Activated gamma-delta T cell treated with Interleukin-2 at 50 U/mL for 16 hours (primary cell): ENCODE results near the gene XAB2.

Experiments used
- DNase-seq: peaks from one replicate; pipeline ENCODE4 v3.0.0-alpha.2; 2020

Gene XAB2

DNA sequence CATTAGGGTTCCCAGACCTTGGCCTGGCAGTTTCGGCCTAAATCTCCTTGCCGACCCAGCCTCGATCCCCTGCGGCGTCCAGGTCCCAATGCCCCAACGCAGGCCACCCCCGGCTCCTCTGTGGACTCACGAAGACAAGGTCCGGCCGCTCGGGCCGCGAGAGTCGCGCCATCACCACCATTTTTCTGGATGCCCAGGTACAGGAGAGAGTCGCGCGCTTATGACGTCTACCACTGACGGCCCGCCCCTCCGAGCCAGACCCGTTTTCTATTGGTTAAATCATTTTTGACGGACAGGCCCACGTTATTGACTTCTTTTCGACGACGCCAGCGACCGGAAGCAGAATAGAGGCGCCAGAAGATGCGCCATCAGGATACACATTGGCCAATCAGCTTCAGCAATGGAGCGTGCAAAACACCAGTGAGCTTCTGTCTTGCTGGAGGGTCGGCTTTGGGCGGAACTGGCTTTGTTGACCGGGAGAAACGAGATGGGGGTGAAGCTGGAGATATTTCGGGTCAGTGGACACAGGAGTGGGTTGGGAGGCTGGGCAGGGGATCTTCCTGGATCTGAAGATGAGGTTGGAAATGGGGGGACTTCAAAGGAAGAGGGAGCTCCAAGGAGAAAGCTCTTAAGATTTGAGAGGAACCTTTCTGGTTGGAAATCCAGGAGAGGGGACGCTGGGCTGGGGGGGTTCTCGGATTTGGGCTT, at the start of gene XAB2, which contains the start of gene PET100:
Gene XAB2, minus strand, starts transcription at position 199 of the 708 bp plus-strand sequence. Its CDS starts 18 bp downstream, at position 181.
Gene PET100, plus strand, starts transcription at position 447 of the 708 bp plus-strand sequence. Its CDS starts 41 bp downstream, at position 488.
- peak; percentile 94 for DNase-seq

DNA sequence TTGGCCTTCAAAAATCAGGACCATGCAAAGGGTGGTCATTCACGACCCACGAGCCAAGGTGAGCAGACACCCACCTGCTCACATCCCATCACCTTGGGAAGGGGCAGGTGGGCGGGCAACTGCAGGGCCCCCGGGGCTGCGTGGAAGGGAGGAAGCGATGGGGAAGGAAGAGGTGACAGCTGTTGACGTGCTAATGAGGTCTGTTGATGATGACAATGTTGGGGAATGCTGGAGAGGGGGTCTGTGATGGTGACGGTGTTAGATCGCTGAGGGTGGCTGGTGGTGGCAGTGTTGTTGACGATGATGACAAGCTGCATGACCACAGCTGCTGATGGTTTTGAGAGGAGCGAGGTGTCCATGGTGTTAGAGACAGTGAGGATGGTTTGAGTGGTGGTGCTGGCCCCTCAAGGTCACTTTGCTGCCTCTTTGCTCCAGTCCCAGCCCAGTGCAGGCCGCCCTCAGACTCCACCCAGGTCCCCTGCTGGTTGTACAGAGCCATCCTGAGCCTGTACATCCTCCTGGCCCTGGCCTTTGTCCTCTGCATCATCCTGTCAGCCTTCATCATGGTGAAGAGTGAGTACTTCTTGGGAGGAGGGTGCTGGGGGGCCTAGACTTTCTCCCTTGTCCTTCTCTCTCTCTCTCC, 48.4 kb upstream of the XAB2 start:
- no peak for DNase-seq

DNA sequence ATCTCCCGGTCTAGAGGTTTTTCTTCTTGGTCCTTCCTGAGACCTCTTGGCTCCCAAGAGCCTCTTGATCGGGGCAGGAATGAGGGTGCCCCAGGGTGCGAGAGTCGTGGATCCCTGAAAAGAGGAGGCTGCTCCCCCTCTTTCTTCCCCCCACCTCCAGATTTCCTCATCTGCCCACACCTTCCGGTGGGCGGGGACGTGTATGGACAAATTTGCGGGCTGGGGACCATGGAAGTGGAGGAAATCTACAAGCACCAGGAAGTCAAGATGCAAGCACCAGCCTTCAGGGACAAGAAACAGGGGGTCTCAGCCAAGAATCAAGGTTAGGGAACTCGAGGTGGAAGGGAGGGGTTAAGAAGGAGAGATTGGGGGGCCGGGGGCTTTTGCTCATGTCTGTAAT, 47.5 kb upstream of the XAB2 start, which contains the start of gene MCEMP1:
Gene MCEMP1, plus strand, starts transcription at position 237 of the 400 bp plus-strand sequence. Its CDS starts 31 bp downstream, at position 268.
- no peak for DNase-seq

DNA sequence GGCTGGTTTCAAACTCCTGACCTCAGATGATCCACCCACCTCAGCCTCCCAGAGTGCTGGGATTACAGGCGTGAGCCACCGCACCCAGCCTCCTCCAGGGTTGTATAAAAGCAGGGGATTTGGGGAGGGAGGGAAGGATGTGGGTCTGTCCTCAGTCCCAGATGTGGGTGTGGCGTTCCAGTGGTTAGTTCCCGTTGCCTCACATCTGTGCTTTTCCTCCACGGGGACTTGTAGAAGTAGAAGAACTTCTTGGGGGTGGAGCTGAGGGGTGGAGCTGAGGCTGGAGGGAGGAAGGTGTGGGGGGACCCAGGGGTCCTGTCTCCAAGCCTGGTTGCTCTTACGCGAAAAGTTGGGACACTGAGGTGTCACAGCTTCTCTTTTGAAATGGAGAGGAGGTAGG, 47.0 kb upstream of the XAB2 start:
- DNase-seq, result no peak

DNA sequence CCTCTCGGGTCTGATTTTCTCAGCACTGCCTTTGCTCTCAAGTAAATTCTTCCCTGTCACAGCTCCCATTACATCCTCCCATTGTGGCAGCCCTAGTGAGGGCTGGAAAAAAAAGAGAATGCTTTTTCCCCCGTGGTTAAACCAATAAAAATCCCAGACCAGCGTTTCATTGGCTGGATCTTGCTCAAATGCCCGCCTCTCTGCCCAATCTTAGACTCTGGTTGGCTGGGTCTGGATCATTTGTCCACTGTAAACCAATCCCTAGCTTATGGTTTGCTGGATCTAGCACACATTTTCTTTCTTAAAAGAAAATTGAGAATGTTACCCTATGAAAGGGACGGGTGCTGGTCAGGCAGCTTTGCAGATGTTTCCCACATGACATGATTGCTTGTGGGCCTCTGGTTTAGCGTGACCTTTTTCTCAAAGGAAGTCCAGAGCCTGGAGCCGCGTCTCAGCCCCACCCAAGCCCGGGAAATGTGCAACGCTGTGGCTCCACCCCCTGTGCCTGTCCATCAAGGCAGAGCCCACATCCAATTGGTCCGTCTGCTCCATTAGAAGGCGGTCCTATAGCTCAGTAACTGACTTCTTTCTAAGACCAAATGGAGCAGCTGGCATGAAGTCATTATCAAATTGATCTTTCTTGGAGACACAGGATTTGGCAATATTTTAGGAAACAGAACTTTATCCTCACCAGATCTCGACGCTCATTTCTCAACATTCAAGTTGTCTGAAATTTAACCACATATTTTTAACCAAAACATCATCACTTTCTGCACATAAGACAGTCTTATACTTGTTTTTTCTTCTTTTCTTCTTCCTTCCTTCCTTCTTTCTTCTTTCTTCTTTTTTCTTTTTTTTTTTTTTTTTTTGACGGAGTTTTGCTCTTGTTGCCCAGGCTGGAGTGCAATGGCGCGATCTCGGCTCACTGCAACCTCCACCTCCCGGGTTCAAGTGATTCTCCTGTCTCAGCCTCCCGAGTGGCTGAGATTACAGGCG, 45.0 kb upstream of the XAB2 start:
- DNase-seq, result no peak

DNA sequence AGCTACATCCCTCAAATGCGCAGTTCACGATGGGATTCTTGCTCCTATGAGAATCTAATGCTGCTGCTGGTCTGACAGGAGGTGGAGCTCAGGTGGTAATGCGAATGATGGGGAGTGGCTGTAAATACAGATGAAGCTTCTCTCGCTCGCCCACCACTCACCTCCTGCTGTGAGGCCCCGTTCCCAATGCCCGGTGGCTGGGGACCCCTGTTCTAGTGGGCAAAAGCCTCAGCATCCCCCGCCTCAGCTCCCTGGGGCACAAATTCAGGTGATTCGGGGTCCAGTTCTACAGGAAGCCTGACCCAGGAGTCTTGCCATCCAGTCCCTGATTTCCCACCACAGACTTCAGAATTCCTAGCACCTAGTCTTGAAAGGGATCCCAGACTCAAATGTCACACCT, 43.2 kb upstream of the XAB2 start:
- DNase-seq, result no peak

DNA sequence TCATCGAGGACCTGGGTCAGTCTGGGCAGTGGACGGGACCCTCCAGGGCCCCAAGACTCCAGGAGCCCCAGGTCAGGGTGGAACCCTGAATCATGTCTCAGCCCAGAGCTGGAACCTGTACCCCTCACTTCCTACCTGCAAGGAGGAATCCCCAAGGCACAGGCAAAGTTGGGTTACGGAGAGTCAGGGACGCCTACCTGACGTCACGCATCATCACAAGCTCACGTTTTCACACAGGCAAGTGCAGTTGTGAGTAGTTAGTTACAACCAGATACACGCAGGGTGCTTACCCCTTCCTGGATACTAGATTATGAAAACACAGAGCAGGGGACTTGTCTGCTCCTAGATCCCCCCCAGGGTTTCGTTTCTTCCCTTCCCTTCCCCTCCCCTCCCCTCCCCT, 41.4 kb upstream of the XAB2 start:
- no peak for DNase-seq

DNA sequence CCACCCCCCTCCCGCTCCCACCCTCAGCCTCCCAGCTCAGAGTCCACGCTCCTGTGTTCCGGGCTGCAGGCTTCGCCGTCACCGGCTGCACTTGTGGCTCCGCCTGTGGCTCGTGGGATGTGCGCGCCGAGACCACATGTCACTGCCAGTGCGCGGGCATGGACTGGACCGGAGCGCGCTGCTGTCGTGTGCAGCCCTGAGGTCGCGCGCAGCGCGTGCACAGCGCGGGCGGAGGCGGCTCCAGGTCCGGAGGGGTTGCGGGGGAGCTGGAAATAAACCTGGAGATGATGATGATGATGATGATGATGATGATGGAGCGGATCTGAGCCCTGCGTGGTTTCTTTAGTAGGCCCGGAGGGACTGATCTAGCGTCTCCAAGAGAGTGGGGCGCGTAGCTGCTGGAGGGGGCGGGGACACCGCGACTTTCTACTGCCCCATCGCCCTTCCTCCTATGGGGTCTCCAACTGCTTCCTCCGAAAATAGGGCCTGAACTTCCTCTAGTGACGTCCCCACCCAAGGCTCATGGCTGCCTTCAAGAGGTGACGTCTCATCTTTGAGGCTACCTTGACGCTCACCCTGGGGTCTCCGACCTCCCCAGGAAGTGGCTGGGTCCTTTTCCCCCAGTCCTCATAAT, 40.9 kb upstream of the XAB2 start:
- no peak for DNase-seq

DNA sequence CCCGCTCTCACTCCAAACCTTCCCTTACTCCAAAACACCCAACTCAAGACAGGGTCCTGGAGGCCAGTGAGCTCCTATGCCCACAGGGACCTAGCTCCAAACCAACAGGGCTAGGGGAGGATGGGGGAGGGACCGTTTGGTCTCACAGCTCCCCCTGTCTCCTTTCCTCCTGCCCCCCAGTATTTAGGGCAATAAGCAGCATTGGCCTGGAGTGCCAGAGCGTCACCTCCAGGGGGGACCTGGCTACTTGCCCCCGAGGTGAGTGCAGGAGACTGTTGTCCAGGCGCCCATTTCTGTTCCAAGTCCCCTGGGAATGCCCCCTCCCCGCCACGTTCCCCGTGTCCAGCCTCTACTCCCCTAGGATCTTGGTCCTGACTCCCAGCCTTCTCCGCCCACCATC, 40.3 kb upstream of the XAB2 start:
- DNase-seq, result no peak

DNA sequence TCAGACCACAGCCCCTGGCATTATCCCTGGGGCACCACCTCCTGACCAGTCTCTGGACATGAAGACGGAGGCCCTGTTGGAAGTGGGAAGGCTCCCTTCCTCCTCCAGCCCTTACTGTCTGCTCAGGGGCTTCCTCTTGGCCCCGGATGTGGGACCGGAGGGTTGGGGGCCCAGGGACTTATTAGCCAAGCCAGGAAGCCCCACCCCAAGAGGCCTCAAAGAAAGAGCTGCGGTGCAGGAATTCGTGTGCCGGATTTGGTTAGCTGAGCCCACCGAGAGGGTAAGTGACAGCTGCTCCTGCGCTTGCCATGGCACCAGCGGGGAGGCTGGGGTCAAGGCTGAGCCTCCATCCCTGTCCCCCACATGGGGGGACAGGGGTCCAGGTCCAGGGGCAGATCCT, 39.5 kb upstream of the XAB2 start, which contains the start of gene RETN:
Gene RETN, plus strand, starts transcription at position 208 of the 400 bp plus-strand sequence. CDS start 278 bp downstream, outside the sequence.
- no peak for DNase-seq

DNA sequence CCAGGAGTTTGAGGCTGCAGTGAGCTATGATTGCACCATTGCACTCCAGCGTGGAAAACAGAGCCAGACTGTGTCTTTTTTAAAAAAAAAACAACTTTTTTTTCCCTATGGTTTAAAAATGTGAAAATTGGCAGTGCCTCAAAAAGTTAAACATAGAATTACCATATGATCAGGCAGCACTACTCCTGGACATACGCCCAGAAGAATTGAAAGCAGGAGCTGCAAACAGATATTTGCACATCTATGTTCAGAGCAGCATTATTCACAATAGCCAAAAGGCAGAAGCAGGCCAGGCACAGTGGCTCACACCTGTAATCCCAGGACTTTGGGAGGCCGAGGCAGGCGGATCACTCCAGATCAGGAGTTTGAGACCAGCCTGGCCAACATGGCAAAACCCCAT, 35.7 kb upstream of the XAB2 start:
- DNase-seq, result no peak

DNA sequence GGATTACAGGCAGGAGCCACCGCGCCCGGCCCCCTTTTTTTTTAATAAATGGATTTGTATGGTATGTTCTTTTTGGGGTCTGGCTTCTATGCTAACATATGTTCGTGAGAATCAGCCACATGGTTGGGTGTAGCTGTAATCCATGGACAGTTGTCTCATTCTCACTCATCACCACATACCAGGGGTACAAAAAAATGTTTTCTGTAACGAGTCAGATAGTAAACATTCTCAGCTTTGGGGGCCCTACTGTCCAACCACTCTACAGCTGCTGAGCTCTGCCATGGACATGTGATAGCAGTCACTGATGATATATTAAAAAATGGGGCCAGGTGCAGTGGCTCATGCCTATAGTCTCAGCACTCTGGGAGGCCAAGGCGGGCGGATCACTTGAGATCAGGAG, 34.4 kb upstream of the XAB2 start:
- no peak for DNase-seq

DNA sequence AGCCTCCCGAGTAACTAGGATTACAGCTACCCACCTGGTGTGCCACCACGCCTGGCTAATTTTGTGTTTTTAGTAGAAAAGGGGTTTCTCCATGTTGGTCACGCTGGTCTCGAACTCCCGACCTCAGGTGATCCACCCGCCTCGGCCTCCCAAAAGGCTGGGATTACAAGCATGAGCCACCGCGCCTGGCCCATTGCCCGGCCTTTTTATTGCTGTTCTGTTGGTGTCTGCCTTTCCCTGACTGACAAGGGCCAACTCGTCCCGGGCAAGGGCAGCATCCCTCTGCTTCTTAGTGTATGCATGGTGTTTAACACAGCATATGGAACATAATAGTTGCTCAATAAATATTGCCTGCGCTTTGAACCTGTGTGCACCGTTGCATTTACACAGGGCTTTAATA, 33.3 kb upstream of the XAB2 start:
- no peak for DNase-seq

DNA sequence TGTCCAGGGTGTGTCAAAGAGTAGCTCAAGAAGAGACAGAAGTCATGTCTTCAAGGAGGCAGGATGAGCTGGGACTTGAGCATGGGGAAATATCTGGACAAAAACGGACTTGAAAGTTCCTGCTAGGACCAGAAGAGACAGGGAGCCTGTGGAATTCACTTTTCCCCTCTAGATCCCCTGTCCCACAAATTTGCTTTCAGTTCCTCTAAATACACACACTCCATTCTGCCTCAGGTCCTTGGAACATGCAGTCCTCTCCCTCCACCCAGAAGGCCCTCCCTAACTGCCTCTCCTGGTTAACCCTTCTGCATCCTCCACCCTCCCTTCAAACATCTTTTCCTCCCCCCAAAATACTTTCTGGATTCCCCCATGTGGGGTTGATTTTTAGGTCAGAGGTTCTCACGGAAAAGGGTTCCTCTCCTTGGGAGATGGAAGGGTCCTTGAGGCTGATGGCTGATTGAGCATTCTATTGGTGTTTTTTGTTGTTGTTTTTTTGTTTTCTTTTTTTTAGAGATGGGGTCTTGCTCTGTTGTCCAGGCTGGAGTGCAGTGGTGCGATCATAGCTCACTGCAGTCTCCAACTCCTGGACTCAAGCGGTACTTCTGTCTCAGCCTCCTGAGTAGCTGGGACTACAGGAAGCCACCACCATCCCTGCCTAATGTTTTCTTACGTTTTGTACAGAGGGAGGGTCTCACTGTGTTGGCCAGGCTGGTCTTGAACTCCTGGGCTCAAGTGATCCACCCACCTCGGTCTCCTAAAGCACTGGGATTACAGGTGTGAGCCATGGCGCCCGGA, 32.6 kb upstream of the XAB2 start:
- no peak for DNase-seq

DNA sequence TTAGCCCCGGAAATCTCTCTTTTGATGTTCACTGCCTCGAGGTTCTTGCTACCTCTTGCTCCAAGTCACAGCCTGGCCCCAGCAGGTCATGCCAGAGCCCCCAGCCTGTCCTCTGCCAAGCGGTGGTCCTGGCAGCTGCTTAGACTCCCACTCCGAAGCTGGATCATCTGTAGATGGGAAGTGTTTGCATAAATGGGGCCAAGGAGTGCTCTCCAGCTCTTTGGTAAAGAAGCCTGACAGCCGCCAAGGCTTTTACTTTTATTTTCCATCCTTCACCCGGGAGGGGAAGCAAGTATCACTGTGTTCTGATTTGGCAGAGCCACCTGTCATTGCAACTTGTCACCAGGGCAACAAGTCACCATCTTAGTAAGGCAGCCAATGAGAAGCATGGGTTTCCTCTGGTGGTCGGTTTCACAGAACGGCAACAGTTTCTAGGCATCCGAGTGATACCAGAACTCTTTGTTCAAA, 28.9 kb upstream of the XAB2 start:
- DNase-seq, result no peak

DNA sequence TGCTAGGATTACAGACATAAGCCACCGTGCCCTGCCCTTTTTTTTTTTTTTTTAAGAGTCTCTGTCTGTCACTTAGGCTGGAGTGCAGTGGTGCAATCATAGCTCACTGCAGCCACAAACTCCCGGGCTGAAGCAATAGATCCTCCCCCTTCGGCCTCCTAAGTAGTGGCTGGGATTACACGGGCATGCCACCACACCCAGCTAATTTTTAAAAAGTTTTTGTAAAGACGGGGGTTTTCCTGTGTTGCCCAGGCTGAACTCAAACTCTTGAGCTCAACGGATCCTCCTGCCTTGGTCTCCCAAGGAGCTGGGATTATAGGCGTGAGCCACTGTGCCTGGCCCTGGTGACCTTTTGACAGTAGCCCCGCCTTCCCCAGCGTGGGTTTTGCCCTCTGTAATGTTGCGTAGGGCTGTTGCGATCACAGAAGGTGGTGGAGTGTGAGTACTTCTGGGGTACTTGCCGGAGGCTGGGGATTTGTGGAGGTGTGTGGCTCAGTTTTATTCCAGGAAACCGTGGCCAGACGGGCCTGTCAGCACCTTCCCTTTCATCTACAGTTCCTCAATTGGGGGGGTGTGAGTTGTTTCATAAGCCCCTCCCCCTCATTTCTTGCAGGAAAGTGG, 27.9 kb upstream of the XAB2 start:
- no peak for DNase-seq

DNA sequence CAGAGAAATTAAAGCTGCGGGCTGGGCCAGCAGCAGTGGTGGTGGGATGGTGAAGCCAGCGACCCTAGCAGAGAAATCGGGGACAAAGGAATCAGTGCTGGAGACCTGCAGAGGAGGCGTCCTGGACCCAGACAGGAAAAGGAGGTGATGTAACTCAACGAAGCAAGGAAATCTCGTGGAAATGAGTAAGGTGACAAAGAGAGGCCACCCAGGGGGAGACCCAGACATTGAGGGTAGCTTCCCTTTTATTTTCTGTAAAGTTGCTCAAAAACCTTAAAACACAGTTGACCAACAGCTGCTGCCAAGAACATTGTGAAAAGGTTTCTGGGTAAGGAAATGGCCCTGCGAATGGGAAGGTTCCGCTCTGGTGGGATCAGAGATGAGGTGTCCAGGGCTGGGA, 26.2 kb upstream of the XAB2 start:
- DNase-seq, result no peak

DNA sequence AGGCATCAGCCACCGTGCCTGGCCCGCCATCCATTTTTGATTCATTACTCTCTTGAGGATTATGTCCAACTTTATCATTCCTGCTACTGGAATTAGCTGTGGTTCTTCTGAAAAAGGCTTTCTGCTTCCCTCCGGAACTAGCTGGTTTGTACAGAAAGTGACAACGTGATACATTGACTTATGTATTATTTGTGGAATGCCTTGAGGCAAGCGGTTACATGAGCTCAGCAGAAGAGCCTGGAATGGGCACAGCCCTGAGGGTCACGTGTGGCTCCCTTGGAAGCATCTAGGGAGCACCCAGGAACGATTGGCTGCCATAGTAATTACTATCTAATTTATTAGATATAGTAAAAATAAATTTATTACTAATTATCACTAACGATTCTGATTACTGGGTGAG, 25.1 kb upstream of the XAB2 start:
- no peak for DNase-seq

DNA sequence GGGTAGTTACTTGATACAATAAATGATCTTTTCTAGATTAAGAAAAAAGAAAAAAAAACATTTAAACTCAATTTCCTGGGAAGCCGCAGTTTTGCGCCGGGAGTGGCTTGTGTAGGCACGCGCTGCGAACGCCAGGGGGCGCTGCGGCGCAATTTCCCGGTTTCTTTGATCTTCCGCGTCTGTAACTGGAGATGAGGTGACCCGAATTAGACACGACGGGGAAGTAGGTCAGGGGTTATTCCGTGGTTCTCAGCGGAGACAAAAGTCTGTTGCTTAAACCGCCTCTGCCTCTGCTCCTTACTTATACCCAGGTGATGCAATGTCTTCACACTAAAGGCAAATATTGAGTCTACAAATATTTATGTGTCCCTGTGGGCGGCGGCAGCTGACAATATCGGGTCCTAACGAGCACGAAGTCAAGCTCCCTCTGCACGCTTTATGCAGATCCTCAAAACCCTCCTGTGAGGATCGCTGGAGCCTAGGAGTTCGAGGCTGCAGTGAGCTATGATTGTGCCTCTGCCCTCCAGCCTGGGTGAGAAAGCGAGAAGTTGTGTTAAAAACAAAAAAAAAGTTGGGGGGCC, 22.8 kb upstream of the XAB2 start:
- peak; percentile 89 for DNase-seq

DNA sequence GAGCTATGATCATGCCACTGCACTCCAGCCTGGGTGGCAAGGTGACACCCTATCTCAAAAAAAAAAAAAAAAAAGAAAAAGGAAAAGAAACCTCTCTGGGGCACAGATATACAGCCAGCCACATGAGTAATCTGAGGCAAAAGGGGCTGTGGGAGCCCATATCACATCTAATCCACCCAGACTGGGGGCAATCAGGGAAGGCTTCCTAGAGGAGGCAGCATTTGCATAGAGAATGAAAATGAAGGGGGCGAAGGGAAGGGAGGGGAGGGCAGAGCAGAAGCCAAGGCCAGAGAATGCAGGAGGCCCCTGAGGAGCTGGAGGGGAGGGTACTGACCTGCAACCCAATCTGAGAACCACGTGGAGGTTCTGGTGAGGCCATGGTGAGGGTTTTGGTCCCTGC, 20.8 kb upstream of the XAB2 start:
- no peak for DNase-seq
